HCT116 (cell line): ENCODE data around the gene GOLGA5. TPM values are rescaled to one million over a fixed set of nuclear protein-coding genes. Genes with fewer than 3 reads are reported as not detected.

Experiments
- ATAC-seq: fragments of 200-7000 bp; cut with Tn5 transposase; 2 replicates; pipeline ENCODE4 v1.9.1; 2020; ENCODE audit warnings: mild to moderate bottlenecking, moderate library complexity
- BruUV-seq: library from RNA; stranded (reverse); fragments of 400-500 nt; replicated peaks from 2 replicates; lab custom pipeline; 2021; lab: Mats Ljungman, UMichigan
- CTCF ChIA-PET: fragments of 300-600 bp; sonication (Branson Sonifier 250); formaldehyde crosslinking; loops from one replicate; lab custom pipeline; 2021; ENCODE audit warnings: antibody characterized with exemption; lab: Charles Lee
- POLR2A ChIA-PET: fragments of 300-600, 350-600 bp; sonication (Branson Sonifier 250); formaldehyde crosslinking; loops from one replicate; lab custom pipeline; 2021; ENCODE audit warnings: antibody characterized with exemption; lab: Charles Lee
- RAD21 ChIA-PET, 2 experiments: fragments of 300-600 bp; sonication (Branson Sonifier 250); formaldehyde crosslinking; loops; one replicate each; lab custom pipeline; 2023; ENCODE audit warnings: low total read pairs in 2 of 2; ENCODE audit not compliant: uncharacterized antibody in 2 of 2, unreplicated experiment in 2 of 2, low non-redundant PET in 1 of 2; lab: Charles Lee
- DNase-seq: peaks from one replicate; pipeline ENCODE4 v3.0.0-alpha.2; 2010; ENCODE audit warnings: low read depth, low spot score
- H2AFZ ChIP-seq: fragments of 200-600 bp; shearing (Covaris generic), sonication (generic); 2 replicates; pipeline ENCODE4 v1.6.1; 2017; ENCODE audit warnings: low read depth, mixed run types, mixed read lengths, antibody characterized with exemption, low read length; ENCODE audit not compliant: poor library complexity, severe bottlenecking
- H3K27ac ChIP-seq: 2 replicates; pipeline ENCODE4 v1.5.1; 2012; ENCODE audit warnings: low read depth, low read length
- H3K27me3 ChIP-seq: fragments of 200-600 bp; sonication (generic); 2 replicates; pipeline ENCODE4 v1.6.1; 2016; ENCODE audit warnings: mixed run types, low read length, mixed read lengths; ENCODE audit not compliant: insufficient read depth
- H3K36me3 ChIP-seq, 2 experiments: fragments of 200-500 bp in 1 of 2; fragments of 200-600 bp in 1 of 2; sonication (Bioruptor generic) in 1 of 2; sonication (generic) in 1 of 2; 2 replicates each; pipeline versions ENCODE4 v1.5.1 to v1.6.1; 2014 to 2016; ENCODE audit warnings: low read length in 2 of 2, inconsistent platforms in 1 of 2, mixed read lengths in 1 of 2, mixed run types in 1 of 2; ENCODE audit not compliant: insufficient read depth in 2 of 2, control insufficient read depth in 1 of 2
- H3K4me1 ChIP-seq, 2 experiments: fragments of 200-600 bp in 1 of 2; sonication (generic) in 1 of 2; 2 replicates each; pipeline versions ENCODE4 v1.5.1 to v1.6.1; 2012 to 2017; ENCODE audit warnings: low read length in 2 of 2, inconsistent platforms in 1 of 2, mild to moderate bottlenecking in 1 of 2, mixed read lengths in 1 of 2, mixed run types in 1 of 2, moderate library complexity in 1 of 2; ENCODE audit not compliant: insufficient read depth in 2 of 2, control insufficient read depth in 1 of 2
- H3K4me2 ChIP-seq: fragments of 200-600 bp; sonication (generic); 2 replicates; pipeline ENCODE4 v1.6.1; 2017; ENCODE audit warnings: mixed run types, low read length, mixed read lengths
- H3K4me3 ChIP-seq, 2 experiments: fragments of 200-600 bp in 1 of 2; sonication (generic) in 1 of 2; replicated peaks in 1 of 2; 2 replicates each; pipeline ENCODE4 v1.5.1; 2011 to 2016; ENCODE audit warnings: low read length in 2 of 2, control low read depth in 1 of 2, low read depth in 1 of 2, mild to moderate bottlenecking in 1 of 2, mixed read lengths in 1 of 2, mixed run types in 1 of 2
- H3K79me2 ChIP-seq: fragments of 200-600 bp; sonication (generic); 2 replicates; pipeline ENCODE4 v1.6.1; 2017; ENCODE audit warnings: mild to moderate bottlenecking, mixed run types, low read length, moderate library complexity, mixed read lengths; ENCODE audit not compliant: insufficient read depth
- H3K9ac ChIP-seq: fragments of 200-600 bp; sonication (generic); 2 replicates; pipeline ENCODE4 v1.6.1; 2016; ENCODE audit warnings: low read length, mixed read lengths
- H3K9me2 ChIP-seq: fragments of 200-600 bp; sonication (generic), shearing (Covaris generic); 2 replicates; pipeline ENCODE4 v1.6.1; 2017; ENCODE audit warnings: mixed run types, mild to moderate bottlenecking, moderate library complexity; ENCODE audit not compliant: insufficient read depth
- H3K9me3 ChIP-seq, 2 experiments: fragments of 200-500 bp in 1 of 2; fragments of 200-600 bp in 1 of 2; sonication (Bioruptor generic) in 1 of 2; sonication (generic) in 1 of 2; 2 replicates each; pipeline ENCODE4 v1.6.1; 2014 to 2017; ENCODE audit warnings: low read length in 2 of 2, mixed read lengths in 2 of 2, inconsistent platforms in 1 of 2, low read depth in 1 of 2, mild to moderate bottlenecking in 1 of 2, mixed run types in 1 of 2, moderate library complexity in 1 of 2; ENCODE audit not compliant: control insufficient read depth in 1 of 2, insufficient read depth in 1 of 2
- H4K20me1 ChIP-seq: fragments of 200-600 bp; sonication (generic), shearing (Covaris generic); 2 replicates; pipeline ENCODE4 v1.6.1; 2017; ENCODE audit warnings: mixed run types, mild to moderate bottlenecking, moderate library complexity; ENCODE audit not compliant: insufficient read depth
- ATF3 ChIP-seq: IDR thresholded peaks from 2 replicates; pipeline ENCODE4 v1.6.1; 2012
- CBX3 ChIP-seq: IDR thresholded peaks from 2 replicates; pipeline ENCODE4 v1.6.1; 2012; ENCODE audit warnings: low read depth
- CEBPB ChIP-seq: IDR thresholded peaks from 2 replicates; pipeline ENCODE4 v1.6.1; 2012; ENCODE audit warnings: low read depth
- EGR1 ChIP-seq: IDR thresholded peaks from 2 replicates; pipeline ENCODE4 v1.6.1; 2012; ENCODE audit warnings: low read depth
- JUND ChIP-seq: IDR thresholded peaks from 2 replicates; pipeline ENCODE4 v1.6.1; 2012
- POLR2A ChIP-seq: IDR thresholded peaks from 2 replicates; pipeline ENCODE4 v1.7.0; 2011; ENCODE audit warnings: borderline replicate concordance; ENCODE audit not compliant: insufficient read depth, insufficient read length; ENCODE audit errors: extremely low read depth
- POLR2AphosphoS5 ChIP-seq: IDR thresholded peaks from 2 replicates; pipeline ENCODE4 v1.6.1; 2011; ENCODE audit warnings: mild to moderate bottlenecking, low read depth, low read length, moderate library complexity
- SP1 ChIP-seq: IDR thresholded peaks from 2 replicates; pipeline ENCODE4 v1.6.1; 2012; ENCODE audit warnings: low read depth
- SRF ChIP-seq: IDR thresholded peaks from 2 replicates; pipeline ENCODE4 v1.6.1; 2012; ENCODE audit warnings: low read depth
- TCF7L2 ChIP-seq: IDR thresholded peaks from 2 replicates; pipeline ENCODE4 v1.7.0; 2011; ENCODE audit warnings: borderline replicate concordance, inconsistent platforms; ENCODE audit not compliant: insufficient read depth, insufficient read length; ENCODE audit errors: extremely low read depth
- YY1 ChIP-seq: IDR thresholded peaks from 2 replicates; pipeline ENCODE4 v1.6.1; 2011; ENCODE audit warnings: low read length, low read depth, moderate library complexity, mild to moderate bottlenecking; ENCODE audit not compliant: insufficient replicate concordance; ENCODE audit errors: extremely low read depth
- intact Hi-C: fragments of 100-400 bp; cut with micrococcal nuclease; formaldehyde crosslinking; loops from 2 replicates; pipeline ENCODE4 v1.10.0; 2022
- total RNA-seq: library from RNA; stranded (reverse); gene quantifications from one replicate; pipeline ENCODE4 v1.2.1, GENCODE V29; 2021; ENCODE audit not compliant: unreplicated experiment
- TF ChIP-seq, protein P1 (sequence below), 3 experiments: fragments of 200-600 bp in 1 of 3; sonication (generic) in 1 of 3; IDR thresholded peaks in 2 of 3; conservative IDR thresholded peaks in 1 of 3; 2 replicates each; pipeline ENCODE4 v1.5.1; 2012 to 2017; ENCODE audit warnings: low read depth in 2 of 3, low read length in 2 of 3, antibody characterized with exemption in 1 of 3, borderline replicate concordance in 1 of 3, control low read depth in 1 of 3, mild to moderate bottlenecking in 1 of 3, mixed read lengths in 1 of 3, mixed run types in 1 of 3, moderate library complexity in 1 of 3; ENCODE audit not compliant: insufficient read depth in 1 of 3
- TF ChIP-seq, protein P2 (sequence below): IDR thresholded peaks from 2 replicates; pipeline ENCODE4 v1.6.1; 2011; ENCODE audit warnings: mild to moderate bottlenecking, low read length, moderate library complexity; ENCODE audit not compliant: insufficient replicate concordance; ENCODE audit errors: extremely low read depth

GOLGA5 gene
- total RNA-seq, 1 experiment from 2014 or later: 24.4 TPM

DNA sequence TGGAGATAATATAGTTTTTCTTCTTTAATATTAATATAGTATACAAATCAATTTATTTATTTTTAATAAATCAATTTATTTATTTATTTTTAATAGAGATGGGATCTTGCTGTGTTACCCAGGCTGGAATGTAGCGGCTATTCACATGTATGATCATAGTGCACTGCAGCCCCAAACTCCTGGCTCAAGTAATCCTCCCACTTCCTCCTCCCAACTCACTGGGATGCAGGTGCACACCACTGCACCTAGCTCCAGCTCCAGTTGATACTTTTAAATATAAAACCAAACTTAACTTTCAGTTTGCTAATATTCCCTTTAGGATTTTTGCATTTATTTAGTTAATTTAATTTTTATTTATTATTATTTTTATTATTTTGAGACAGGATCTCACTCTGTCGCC, 8.6 kb downstream of the GOLGA5 start:
- ChIA-PET POLR2A (no interaction called here), CTCF (no interaction called here), RAD21 (no interaction called here)
- BruUV-seq: no TSS peak
- intact Hi-C loops: no loop called here
- Histone ChIP-seq H3K4me1 (no peaks in the 10 kb centered on the region), H3K79me2 (peaks cover 47% of the 10 kb centered on the region), H3K4me2 (no peak overlapping the region), H3K9ac (no peak overlapping the region), H3K27ac (no peak overlapping the region), H3K36me3 (peaks cover 13% of the 10 kb centered on the region in 2 experiments; a peak in 3 of 4 replicates), H4K20me1 (no peaks in the 10 kb centered on the region)
- no peak for ATAC-seq
- TF ChIP-seq CEBPB (no peak), SP1 (no peak), EGR1 (no peak), CBX3 (no peak), YY1 (no peak), ATF3 (no peak)
- TF ChIP-seq, all 23 proteins: peak for 0
- H3K9me2 ChIP-seq: no peaks in the 10 kb centered on the region
- no peak overlapping the region for H2AFZ ChIP-seq
- DNase-seq: no peak
- H3K4me3 ChIP-seq: no peak overlapping the region
- no peaks in the 10 kb centered on the region for H3K9me3 ChIP-seq
- no peaks in the 10 kb centered on the region for H3K27me3 ChIP-seq

DNA sequence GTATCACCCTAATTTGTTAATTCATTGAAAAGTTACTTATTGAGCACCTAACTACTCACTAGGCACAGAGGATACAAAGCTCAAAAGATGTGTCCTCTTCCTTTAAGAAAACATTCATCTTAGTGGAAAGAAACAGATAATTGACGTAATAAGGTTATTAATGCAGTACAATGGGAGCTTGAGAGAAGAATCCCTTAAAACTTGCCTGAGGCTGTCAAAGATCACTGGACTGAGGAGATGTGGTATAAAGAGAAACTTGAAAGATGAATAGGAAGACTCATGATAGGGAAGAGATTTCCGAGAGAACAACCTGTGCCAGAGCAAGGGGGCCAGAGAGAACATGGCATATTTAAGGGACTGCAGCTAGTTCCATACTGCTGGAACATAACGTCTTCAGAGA, 19.1 kb downstream of the GOLGA5 start:
- intact Hi-C loops: no loop called here
- no peak for DNase-seq
- Histone ChIP-seq H3K79me2 (no peaks in the 10 kb centered on the region), H3K9me3 (no peaks in the 10 kb centered on the region), H3K36me3 (peaks cover 16 to 51% of the 10 kb centered on the region in 2 experiments; a peak in 3 of 4 replicates), H3K4me1 (no peaks in the 10 kb centered on the region), H2AFZ (no peak overlapping the region), H4K20me1 (no peaks in the 10 kb centered on the region), H3K9me2 (no peaks in the 10 kb centered on the region), H3K27ac (no peak overlapping the region), H3K27me3 (no peaks in the 10 kb centered on the region), H3K4me2 (no peak overlapping the region), H3K4me3 (no peak overlapping the region), H3K9ac (no peak overlapping the region)
- TSS peak; percentile 15 for BruUV-seq
- ChIA-PET CTCF (no interaction called here), RAD21 (no interaction called here), POLR2A (no interaction called here)
- no peak for ATAC-seq
- TF ChIP-seq CEBPB (no peak), POLR2A (no peak), SRF (no peak), POLR2AphosphoS5 (no peak), TCF7L2 (no peak), JUND (no peak)
- TF ChIP-seq, protein P1, sequence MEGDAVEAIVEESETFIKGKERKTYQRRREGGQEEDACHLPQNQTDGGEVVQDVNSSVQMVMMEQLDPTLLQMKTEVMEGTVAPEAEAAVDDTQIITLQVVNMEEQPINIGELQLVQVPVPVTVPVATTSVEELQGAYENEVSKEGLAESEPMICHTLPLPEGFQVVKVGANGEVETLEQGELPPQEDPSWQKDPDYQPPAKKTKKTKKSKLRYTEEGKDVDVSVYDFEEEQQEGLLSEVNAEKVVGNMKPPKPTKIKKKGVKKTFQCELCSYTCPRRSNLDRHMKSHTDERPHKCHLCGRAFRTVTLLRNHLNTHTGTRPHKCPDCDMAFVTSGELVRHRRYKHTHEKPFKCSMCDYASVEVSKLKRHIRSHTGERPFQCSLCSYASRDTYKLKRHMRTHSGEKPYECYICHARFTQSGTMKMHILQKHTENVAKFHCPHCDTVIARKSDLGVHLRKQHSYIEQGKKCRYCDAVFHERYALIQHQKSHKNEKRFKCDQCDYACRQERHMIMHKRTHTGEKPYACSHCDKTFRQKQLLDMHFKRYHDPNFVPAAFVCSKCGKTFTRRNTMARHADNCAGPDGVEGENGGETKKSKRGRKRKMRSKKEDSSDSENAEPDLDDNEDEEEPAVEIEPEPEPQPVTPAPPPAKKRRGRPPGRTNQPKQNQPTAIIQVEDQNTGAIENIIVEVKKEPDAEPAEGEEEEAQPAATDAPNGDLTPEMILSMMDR (IDR thresholded peaks at IDR 0.05 in 2 of 3, conservative IDR thresholded peaks at IDR 0.05 in 1 of 3; ENCODE audit: borderline replicate concordance in 1 of 3, insufficient read depth in 1 of 3, low read depth in 2 of 3, low read length in 2 of 3): no peak
- TF ChIP-seq, protein P2, sequence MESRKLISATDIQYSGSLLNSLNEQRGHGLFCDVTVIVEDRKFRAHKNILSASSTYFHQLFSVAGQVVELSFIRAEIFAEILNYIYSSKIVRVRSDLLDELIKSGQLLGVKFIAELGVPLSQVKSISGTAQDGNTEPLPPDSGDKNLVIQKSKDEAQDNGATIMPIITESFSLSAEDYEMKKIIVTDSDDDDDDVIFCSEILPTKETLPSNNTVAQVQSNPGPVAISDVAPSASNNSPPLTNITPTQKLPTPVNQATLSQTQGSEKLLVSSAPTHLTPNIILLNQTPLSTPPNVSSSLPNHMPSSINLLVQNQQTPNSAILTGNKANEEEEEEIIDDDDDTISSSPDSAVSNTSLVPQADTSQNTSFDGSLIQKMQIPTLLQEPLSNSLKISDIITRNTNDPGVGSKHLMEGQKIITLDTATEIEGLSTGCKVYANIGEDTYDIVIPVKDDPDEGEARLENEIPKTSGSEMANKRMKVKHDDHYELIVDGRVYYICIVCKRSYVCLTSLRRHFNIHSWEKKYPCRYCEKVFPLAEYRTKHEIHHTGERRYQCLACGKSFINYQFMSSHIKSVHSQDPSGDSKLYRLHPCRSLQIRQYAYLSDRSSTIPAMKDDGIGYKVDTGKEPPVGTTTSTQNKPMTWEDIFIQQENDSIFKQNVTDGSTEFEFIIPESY: no peak
